Activated naive CD8-positive, alpha-beta T cell treated with anti-CD3 and anti-CD28 coated beads for 36 hours (primary cell): ENCODE data around the gene TRAPPC1. TPM values are rescaled to one million over a fixed set of nuclear protein-coding genes. Genes with fewer than 3 reads are reported as not detected.
"Not testable (repeated sequence)": the region's sequence is repeated elsewhere in the genome, so short reads cannot be mapped to it uniquely, and the experiment has no call there.

Source experiments
- DNase-seq: peaks from one replicate; pipeline ENCODE4 v3.0.0; 2021
- H3K27ac Mint-ChIP-seq: one replicate; pipeline ENCODE4 v1.8.0; 2022; ENCODE audit warnings: mild to moderate bottlenecking, moderate library complexity, mixed read lengths
- H3K27me3 Mint-ChIP-seq: one replicate; pipeline ENCODE4 v1.8.0; 2022; ENCODE audit warnings: mild to moderate bottlenecking, mixed read lengths
- H3K36me3 Mint-ChIP-seq: one replicate; pipeline ENCODE4 v1.8.0; 2021; ENCODE audit warnings: mild to moderate bottlenecking, mixed read lengths
- H3K4me1 Mint-ChIP-seq: one replicate; pipeline ENCODE4 v1.8.0; 2021; ENCODE audit warnings: mixed read lengths
- H3K4me3 Mint-ChIP-seq: one replicate; pipeline ENCODE4 v1.8.0; 2022; ENCODE audit warnings: mild to moderate bottlenecking, moderate library complexity, mixed read lengths
- H3K9me3 Mint-ChIP-seq: one replicate; pipeline ENCODE4 v1.8.0; 2022; ENCODE audit warnings: mixed read lengths
- total RNA-seq, 2 experiments: library from RNA; stranded (reverse); gene quantifications; one replicate each; pipeline ENCODE4 v1.2.3, GENCODE V29; 2021

TRAPPC1 gene, protein sequence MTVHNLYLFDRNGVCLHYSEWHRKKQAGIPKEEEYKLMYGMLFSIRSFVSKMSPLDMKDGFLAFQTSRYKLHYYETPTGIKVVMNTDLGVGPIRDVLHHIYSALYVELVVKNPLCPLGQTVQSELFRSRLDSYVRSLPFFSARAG
- 100 to 1,000 TPM; 131 to 143 TPM for total RNA-seq

DNA sequence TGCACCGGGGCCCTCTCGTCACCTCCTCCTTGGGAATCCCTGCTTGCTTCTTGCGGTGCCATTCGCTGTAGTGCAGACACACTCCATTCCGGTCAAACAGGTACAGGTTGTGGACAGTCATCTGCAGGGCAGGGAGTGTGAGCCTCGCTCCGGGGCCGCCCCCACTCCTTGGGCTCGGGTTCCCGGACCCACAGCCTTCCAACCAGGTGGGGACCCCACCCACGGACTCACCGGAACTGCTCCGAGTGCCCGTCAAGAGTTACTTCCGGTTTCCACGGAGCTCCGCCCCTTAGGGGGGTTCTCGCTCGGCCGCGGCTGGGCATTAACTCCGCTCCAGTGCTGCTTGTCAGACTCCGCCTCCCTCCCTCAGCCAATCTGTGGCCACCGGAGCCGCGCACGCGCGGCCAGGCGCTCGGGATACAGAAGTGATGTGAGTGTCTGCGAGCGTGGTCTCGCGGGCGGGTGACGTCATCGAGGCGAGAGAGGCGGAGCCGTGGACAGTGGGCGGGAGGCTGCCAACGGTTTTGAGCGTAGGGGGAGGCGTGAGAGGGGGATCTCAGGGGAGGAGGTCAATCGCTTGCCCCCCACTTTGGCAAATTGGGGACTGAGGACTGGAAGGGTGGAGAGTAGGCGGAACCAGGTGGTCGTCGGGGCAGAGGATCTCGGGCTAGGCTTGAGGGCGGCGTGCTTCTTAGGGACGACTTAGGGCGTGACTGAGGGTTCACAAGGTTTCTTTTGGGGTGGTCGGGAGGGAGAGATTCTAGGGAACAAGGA, at the start of gene TRAPPC1, which contains the start of gene CNTROB:
TRAPPC1 (minus strand) TSS at position 238 of the 774 bp plus-strand sequence; CDS start at position 121, 117 bp downstream.
CNTROB (plus strand) TSS at position 498 of the 774 bp plus-strand sequence. CDS start 874 bp downstream, outside the sequence.
- H3K36me3 Mint-ChIP-seq, result peaks cover 31% of the 10 kb centered on the region
- peak within 1 kb of the TSS; percentile 97 for H3K4me3 Mint-ChIP-seq
- H3K9me3 Mint-ChIP-seq, result no peaks in the 10 kb centered on the region
- peak; percentile 100 for DNase-seq
- H3K4me1 Mint-ChIP-seq, result peaks cover 31% of the 10 kb centered on the region
- H3K27me3 Mint-ChIP-seq, result no peaks in the 10 kb centered on the region
- H3K27ac Mint-ChIP-seq, result peak within 1 kb of the TSS; percentile 97

DNA sequence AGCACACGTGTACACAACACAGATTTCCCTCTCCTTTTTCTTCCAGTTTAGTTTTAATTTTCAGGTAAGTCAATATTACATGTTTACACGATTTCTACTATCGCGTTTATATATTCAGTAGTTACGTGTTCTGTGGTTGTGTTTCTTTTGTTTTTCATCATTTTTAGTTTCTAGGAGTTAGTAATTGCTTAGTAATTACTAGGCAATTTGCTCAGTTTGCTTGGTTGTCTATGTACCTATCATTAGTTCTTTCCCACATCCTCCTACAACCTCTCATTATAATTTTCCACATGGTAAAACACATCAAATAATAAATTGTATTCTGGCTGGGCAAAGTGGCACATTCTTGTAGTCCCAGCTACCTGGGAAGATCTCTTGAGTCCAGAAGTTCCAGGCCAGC, 46.1 kb upstream of the TRAPPC1 start:
- Mint-ChIP-seq H3K9me3 (peaks cover 15% of the 10 kb centered on the region), H3K27ac (no peak overlapping the region), H3K4me1 (no peaks in the 10 kb centered on the region), H3K4me3 (no peak overlapping the region), H3K36me3 (peaks cover 5% of the 10 kb centered on the region), H3K27me3 (peaks cover 7% of the 10 kb centered on the region)
- DNase-seq, result no peak

DNA sequence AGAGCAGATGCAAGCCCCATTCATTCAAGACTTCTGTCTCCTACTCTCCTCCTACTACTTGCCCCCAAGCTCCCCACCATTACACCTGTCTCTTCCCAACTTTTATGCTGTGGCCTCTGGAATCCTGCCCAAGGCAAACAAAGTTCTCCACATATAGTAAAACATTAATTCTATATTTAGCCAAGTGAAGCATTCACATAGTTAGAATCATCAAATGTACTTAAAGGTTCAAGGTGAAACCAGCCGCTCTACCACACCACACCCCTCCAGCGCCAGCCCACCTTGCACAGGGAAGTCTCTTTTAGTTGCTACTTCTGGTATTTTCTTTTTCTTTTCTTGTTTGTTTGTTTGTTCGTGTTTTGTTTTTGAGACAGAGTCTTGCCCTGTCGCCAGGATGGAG, 45.3 kb upstream of the TRAPPC1 start:
- Mint-ChIP-seq H3K4me3 (no peak overlapping the region), H3K4me1 (no peaks in the 10 kb centered on the region), H3K9me3 (peaks cover 15% of the 10 kb centered on the region), H3K27me3 (peaks cover 7% of the 10 kb centered on the region), H3K36me3 (peaks cover 5% of the 10 kb centered on the region), H3K27ac (no peak overlapping the region)
- no peak for DNase-seq

DNA sequence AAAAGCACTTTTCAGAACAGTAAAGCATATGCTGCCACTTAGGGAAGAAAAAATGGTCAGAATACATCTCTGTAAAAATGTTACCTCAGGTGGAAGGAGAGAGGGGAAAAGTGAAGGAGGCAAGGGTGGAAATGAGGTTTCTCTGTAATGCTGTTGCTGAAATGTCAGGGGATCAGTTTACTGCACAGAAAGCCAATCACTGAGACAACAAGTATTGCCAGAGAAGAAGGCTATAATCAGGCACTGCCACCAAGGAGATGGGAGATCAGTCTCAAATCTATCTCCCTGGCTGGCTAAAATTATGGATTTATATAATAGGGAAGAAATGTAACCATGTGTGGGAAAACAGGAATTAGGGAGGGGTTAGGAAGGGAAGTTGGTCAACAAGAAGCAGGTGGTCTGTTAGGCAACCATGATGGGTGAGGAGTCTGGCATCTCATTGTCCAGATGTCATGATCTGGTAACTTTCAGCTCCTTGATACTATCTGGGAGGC, 42.9 kb upstream of the TRAPPC1 start:
- H3K4me3 Mint-ChIP-seq, result no peak overlapping the region
- peaks cover 15% of the 10 kb centered on the region for H3K9me3 Mint-ChIP-seq
- no peak overlapping the region for H3K27ac Mint-ChIP-seq
- DNase-seq, result no peak
- H3K27me3 Mint-ChIP-seq, result peaks cover 3% of the 10 kb centered on the region
- H3K4me1 Mint-ChIP-seq, result no peaks in the 10 kb centered on the region
- peaks cover 5% of the 10 kb centered on the region for H3K36me3 Mint-ChIP-seq

DNA sequence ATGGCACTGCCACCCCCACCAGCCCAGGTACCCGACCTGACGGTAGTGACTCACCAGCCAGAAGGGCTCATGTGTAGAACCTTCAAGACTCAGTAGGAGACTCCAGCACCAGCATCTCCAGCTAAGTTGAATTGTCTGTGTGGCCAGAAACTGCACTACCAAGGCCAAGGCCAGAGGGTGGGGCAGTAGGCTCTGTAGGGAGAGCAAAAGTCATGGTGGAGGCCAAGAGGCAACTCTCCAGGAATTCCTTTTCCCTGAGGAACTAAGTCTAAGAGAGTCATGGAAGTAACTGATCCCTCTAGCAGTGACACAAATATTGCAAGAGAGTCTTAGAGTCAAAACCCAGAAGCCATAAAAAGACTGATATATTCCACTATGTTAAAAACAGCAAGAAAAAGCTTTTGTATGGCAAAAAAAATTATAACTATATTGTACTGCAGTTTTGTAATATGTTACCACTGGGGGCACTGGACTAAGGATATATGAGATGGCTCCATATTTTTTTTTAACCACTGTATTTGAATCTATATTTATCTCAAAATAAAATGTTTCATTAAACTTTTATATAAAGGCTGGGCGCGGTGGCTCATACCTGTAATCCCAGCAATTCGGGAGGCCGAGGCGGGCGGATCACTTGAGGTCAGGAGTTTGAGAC, 40.5 kb upstream of the TRAPPC1 start:
- peaks cover 15% of the 10 kb centered on the region for H3K9me3 Mint-ChIP-seq
- H3K27me3 Mint-ChIP-seq, result no peaks in the 10 kb centered on the region
- no peak overlapping the region for H3K27ac Mint-ChIP-seq
- no peak overlapping the region for H3K4me3 Mint-ChIP-seq
- H3K36me3 Mint-ChIP-seq, result peaks cover 5% of the 10 kb centered on the region
- DNase-seq, result no peak
- no peaks in the 10 kb centered on the region for H3K4me1 Mint-ChIP-seq

DNA sequence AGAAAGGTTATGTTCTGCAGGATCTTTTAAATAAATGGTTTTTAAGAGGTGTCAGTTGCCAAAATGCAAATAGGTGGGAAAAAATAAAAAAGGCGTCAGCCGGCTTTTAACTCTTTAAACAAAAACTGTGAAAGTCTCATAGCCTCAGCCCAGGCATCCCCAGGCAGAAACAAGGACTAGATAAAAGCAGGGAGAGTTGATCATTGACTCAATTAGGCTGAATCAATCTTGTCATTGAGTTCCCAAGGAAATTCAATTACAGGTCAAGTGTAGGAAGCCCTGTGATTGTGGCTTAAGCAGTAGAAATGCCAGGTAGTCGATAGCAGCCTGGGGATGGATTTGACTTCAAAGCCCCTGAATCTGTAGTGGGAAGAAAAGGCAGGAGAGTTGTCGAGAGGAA, 39.9 kb upstream of the TRAPPC1 start:
- Mint-ChIP-seq H3K27ac (no peak overlapping the region), H3K4me1 (no peaks in the 10 kb centered on the region), H3K36me3 (peaks cover 5% of the 10 kb centered on the region), H3K27me3 (no peaks in the 10 kb centered on the region), H3K4me3 (no peak overlapping the region), H3K9me3 (peaks cover 15% of the 10 kb centered on the region)
- no peak for DNase-seq

DNA sequence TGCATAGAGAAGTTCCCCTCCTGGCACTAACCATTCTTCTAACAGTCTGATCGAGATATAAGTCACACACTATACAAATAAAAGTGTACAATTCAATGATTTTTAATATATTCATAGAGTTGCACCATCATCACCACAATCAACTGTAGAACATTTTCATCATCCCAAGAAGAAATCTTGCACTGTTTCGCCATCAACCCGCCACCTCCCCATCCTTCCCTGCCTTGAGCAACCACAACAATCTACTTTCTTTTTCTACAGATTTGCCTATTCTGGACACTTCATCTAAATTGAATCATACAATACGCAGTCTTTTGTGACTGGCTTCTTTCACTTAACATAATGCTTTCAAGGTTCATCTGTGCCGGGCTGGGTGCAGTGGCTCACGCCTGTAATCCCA, 37.7 kb upstream of the TRAPPC1 start:
- H3K9me3 Mint-ChIP-seq, result peaks cover 2% of the 10 kb centered on the region
- peaks cover under 1% of the 10 kb centered on the region for H3K36me3 Mint-ChIP-seq
- no peaks in the 10 kb centered on the region for H3K4me1 Mint-ChIP-seq
- no peak for DNase-seq
- no peaks in the 10 kb centered on the region for H3K27me3 Mint-ChIP-seq
- H3K27ac Mint-ChIP-seq, result no peak overlapping the region
- H3K4me3 Mint-ChIP-seq, result no peak overlapping the region

DNA sequence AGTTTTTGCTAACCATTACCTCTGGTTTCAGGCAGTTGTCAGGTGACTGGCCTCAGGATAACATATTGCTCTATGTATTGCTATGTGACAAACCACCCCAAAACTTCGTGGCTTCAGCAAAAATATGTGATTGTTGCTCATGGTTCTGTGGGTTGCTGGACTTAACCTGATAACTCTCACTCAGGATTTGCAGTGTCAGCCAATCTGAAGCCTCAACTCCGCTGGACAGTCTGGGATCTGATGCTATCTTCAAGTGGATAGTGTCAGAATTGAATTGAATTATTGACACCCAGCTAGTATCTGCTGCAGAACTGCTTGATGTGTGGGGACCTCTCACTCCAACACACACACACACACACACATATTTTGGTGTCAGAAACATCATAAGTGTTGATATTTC, 36.0 kb upstream of the TRAPPC1 start:
- Mint-ChIP-seq H3K9me3 (no peaks in the 10 kb centered on the region), H3K36me3 (no peaks in the 10 kb centered on the region), H3K4me1 (no peaks in the 10 kb centered on the region), H3K4me3 (no peak overlapping the region), H3K27me3 (peaks cover 3% of the 10 kb centered on the region), H3K27ac (no peak overlapping the region)
- DNase-seq, result no peak

DNA sequence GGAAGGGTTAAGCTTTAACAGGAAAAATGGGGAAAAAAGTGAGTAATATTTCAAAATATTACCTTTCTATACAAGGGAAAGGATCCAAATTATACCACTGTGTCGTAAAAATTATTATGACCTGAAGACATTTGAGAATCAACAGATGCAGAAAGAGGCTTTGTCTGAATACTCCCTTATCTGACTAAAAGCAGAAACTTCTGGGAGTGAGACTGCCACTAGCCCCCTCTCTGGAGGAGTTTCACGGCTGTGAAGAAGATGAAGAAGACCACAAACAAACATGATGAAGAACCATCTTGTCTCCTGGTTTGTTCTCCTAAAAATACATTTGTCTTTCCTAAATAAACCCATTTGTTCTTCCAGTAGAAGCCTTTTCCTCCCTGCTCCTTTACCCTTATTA, 29.7 kb upstream of the TRAPPC1 start:
- Mint-ChIP-seq H3K4me3 (no peak overlapping the region), H3K36me3 (no peaks in the 10 kb centered on the region), H3K27me3 (peaks cover 12% of the 10 kb centered on the region), H3K27ac (no peak overlapping the region), H3K4me1 (no peaks in the 10 kb centered on the region), H3K9me3 (no peaks in the 10 kb centered on the region)
- no peak for DNase-seq

DNA sequence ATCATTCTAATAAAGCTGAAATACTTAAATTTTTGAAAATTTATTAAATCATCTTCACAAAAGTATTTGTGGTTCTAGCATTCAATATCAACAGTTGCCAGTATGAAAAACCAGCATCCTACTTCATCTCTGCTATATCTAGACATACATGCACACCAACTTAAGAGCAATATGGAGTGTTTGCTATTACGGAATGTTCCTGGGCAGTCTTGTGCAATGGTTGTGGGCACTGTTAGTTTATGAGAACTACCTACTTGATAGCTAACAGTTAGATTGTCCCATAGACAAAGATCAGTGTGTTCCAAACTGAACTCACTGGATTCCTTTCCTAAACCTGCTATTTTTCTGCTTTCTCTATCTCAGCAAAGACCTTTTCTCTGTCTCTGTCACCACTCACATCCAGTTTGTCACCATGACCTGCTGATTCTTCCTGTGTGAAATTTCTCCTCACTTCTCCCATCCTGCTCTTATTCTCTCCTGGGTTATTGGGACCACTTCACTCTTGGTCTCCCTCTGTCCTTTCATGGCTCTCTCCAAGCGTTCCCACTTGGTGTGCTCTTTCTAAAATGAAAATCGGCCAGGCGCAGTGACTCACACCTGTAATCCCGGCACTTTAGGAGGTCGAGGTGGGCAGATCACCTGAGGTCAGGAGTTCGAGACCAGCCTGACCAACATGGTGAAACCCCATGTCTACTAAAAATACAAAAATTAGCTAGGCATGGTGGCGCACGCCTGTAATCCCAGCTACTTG, 27.9 kb upstream of the TRAPPC1 start:
- Mint-ChIP-seq H3K36me3 (no peaks in the 10 kb centered on the region), H3K9me3 (no peaks in the 10 kb centered on the region), H3K4me3 (no peak overlapping the region), H3K27me3 (peaks cover 12% of the 10 kb centered on the region), H3K27ac (no peak overlapping the region), H3K4me1 (no peaks in the 10 kb centered on the region)
- DNase-seq, result no peak

DNA sequence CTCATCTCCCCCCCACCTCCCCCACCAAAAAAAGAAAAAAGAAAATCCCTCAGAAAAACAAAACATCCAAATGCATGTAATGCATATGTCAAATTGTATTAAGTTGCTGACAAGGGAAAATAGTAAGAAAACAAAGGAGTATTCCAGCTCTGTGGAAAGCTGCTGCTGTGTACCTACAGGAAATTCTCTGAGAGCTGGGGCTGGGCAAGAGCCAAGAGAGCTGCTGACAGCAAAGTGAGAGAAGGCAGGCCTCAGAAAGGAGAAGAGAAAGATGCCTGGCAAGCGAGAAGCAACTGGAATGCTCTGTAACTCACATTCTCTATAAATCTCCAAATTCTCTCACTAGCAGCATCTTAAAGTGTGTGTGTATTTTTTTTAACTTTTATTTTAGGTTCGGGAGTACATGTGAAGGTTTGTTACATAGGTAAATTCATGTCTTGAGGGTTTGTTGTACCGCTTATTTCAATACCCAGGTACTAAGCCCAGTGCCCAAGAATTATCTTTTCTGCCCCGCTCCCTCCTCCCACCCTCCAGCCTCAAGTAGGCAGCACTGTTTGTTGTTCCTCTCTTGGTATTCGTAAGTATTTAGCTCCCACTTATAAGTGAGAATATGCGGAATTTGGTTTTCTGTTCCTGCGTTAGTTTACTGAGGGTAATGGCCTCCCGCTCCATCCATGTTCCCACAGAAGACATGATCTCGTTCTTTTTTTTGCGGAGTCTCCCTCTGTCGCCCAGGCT, 24.7 kb upstream of the TRAPPC1 start:
- Mint-ChIP-seq H3K4me1 (peaks cover 5% of the 10 kb centered on the region), H3K4me3 (no peak overlapping the region), H3K27me3 (peaks cover 5% of the 10 kb centered on the region), H3K9me3 (no peaks in the 10 kb centered on the region), H3K27ac (no peak overlapping the region), H3K36me3 (no peaks in the 10 kb centered on the region)
- no peak for DNase-seq

DNA sequence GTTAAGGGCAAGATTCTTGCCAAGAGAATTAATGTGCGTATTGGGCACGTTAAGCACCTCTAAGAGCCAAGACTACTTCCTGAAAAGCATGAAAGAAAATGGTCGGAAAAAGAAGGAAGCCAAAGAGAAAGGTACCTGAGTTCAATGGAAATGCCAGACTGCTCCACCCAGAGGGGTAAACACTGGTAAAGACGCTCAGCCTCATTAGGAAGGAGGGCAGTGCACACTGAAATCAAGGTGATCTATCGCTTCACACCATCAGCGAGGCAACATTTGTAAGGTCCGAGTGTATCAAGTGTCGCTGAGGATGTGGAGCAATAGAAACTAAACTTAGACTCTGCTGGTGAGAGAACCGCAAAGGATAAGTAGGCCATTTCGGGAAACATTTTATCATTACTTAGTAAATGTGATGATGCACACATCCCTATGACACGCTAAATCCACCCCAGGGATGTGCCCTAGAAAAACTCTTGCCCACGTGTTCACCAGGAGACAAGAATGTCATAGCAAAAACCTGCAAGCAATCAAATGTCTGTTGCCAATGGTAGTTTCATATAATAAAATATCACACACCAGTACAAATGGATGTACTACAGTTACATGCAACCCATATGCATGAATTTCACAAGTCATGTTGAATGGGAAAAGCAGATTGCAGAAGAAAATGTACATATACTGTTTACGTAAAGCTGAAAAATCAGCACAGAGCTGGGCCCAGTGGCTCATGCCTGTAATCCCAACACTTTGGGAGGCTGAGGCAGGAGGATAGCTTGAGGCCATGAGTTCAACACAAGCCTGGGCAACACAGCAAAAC, 23.9 kb upstream of the TRAPPC1 start:
- DNase-seq, result no peak
- H3K36me3 Mint-ChIP-seq, result no peaks in the 10 kb centered on the region
- peaks cover 10% of the 10 kb centered on the region for H3K4me1 Mint-ChIP-seq
- no peaks in the 10 kb centered on the region for H3K9me3 Mint-ChIP-seq
- peaks cover 3% of the 10 kb centered on the region for H3K27me3 Mint-ChIP-seq
- no peak overlapping the region for H3K4me3 Mint-ChIP-seq
- no peak overlapping the region for H3K27ac Mint-ChIP-seq

DNA sequence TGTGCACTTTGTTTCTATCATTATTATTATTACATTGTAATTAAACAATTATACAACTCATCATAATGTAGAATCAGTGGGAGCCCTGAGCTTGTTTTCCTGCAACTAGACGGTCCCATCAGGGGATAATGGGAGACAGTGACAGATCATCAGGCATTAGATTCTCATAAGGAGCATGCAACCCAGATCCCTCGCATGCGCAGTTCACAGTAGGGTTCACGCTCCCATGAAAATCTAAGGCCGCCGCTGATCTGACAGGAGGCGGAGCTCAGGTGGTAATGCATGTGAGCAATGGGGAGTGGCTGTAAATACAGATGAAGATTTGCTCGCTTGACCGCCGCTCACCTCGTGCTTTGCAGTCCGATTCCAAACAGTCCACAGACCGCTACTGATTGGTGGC, 21.5 kb upstream of the TRAPPC1 start:
- not testable (repeated sequence) for H3K27ac Mint-ChIP-seq, H3K9me3 Mint-ChIP-seq, H3K4me3 Mint-ChIP-seq, H3K4me1 Mint-ChIP-seq, H3K27me3 Mint-ChIP-seq, DNase-seq
- peaks cover 21% of the 10 kb centered on the region for H3K36me3 Mint-ChIP-seq
